GM18511 (cell line): ENCODE results near the gene PODXL2.

Experiments used
- ATAC-seq: cut with Tn5 transposase; IDR thresholded peaks from one replicate; pipeline ENCODE4 v1.9.1; 2021; ENCODE audit warnings: mild to moderate bottlenecking, moderate library complexity; ENCODE audit not compliant: unreplicated experiment

PODXL2 gene

DNA sequence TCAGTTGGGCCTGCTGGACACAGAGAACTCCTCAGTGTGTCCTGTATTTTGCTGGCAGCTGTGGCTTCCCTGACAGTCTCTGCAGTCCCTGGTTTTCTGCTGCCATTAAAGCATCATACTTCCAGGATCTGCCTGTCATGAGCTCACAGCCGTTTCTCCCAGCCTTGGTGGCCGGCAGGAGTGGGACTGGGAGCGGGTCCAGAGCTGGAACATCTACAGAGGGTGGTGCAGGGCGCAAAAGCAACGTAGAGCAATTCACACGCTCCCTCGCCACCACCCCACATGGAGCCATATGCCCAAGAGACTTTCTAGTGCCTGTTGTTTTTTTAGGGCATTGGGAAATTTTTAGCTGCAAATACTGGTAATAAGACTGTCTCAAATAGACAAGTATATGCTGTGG is 77.3 kb downstream of the PODXL2 start:
- no peak for ATAC-seq

DNA sequence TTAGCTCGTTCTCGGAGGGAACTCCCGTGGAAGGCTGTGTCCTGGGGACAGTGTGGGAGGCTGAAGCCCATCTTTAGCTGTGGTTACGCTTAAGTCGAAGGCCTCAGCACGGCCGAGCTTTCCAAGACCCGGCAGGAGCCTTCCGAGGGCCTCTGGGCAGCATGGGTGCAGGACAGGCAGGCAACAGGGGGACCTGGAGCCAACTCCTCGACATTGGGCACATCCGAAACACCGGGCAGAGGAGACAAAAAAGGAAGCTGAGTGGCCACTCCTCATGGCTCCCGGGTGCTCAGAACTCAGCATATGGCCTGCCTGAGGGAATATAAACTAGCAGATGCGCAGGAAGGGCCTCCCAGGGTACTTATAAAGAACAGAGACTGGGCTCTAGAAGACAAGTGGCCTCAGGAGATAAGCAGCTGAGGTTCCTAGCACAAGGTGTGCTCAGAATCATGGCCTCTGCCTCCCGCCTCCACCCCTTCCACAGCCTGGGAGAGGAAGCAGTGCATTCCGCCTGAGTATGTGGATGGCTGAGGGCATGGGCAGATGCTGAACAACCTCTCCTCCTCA is 77.9 kb downstream of the PODXL2 start:
- ATAC-seq = no peak

- ATAC-seq = no peak
Measured at GRCh38 chr3:127707851-127708411, 78.9 kb downstream of the PODXL2 start.

DNA sequence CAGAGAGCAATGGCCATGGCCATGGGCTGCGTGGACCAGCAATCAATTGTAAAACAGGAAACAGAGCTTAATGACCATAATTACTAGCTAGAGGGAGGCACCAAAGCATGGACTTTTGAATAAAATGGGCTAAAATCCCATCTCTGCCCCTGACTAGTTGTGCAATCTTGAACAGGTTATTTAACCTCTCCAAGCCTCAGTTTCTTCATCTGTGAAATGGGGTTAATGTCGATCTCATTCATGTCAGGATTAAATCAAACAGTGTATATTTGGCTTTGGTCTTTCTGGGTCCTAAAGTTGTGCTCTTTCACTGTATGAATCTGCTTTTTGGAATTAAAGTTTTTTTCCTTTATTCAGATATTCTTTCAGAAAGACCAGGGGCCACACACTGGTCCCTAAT is 79.9 kb downstream of the PODXL2 start:
- ATAC-seq = no peak

- ATAC-seq = no peak
Measured at GRCh38 chr3:127709320-127710060, 80.5 kb downstream of the PODXL2 start.

- no peak for ATAC-seq
Measured at GRCh38 chr3:127710155-127710941, 81.4 kb downstream of the PODXL2 start.

GRCh38 chr3:127711021-127711695 is 82.2 kb downstream of the PODXL2 start:
- no peak for ATAC-seq

DNA sequence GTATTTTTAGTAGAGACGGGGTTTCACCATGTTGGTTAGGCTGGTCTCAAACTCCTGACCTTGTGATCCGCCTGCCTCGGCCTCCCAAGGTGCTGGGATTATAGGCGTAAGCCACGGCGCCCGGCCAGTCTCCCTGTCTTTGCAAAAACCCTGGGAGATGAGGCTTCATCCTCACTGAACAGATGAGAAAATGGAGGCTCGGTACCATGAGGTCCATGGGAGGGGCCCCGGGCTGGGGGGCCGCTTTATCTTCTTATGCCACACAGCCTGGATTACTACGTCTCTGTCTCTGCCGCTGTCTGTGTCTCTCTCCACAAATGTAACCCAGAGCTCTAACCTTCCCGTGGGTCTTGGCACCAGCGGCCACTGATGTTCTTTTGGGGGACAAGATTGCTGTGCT is 82.9 kb downstream of the PODXL2 start:
- no peak for ATAC-seq

DNA sequence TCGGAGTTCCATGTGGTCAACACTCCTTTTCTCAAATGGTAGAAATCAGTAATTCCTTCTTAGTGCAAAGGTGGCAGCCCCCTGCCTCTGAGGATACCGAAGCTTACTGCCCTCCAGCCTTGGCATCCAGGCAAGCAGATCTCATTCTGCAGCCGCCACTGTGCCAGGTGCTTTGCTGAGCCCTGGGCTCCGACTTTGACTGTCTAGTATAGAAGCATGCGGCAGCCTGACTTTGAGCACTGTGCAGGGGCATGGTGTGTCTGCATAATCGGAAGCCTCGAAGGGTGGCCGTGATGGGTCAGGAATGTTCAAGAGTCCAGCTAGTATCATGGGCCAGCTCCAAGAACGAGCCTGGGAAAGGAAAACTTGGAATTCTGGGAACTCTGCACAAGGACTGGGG is 83.5 kb downstream of the PODXL2 start:
- ATAC-seq = no peak

GRCh38 chr3:127712881-127713771 is 84.1 kb downstream of the PODXL2 start:
- ATAC-seq = no peak

DNA sequence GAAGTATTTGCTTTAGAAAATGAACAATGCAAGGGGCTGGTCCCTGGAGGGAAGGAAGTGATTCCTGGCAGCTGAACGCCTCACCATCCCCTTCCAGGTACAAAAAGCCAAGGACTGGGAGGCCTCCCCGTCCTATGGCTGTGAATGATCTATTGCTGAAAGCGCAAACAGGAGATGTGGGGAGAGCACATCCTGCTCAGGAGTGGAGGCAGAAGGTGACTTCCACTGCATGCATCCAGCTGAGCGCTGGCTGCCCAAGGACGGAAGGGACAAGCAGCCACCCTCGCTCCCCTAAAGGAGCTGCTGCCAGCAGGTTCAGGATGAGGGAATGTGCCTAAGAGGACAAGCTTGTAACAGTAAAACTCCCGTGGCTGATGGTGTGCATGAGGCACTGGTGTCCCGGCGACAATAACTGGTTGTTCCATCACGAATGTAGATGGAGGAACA is 85.2 kb downstream of the PODXL2 start:
- no peak for ATAC-seq

GRCh38 chr3:127714866-127715265 is 85.9 kb downstream of the PODXL2 start:
- ATAC-seq = no peak

GRCh38 chr3:127715532-127715931 is 86.5 kb downstream of the PODXL2 start:
- ATAC-seq = no peak

GRCh38 chr3:127716384-127716783 is 87.4 kb downstream of the PODXL2 start:
- ATAC-seq = no peak

DNA sequence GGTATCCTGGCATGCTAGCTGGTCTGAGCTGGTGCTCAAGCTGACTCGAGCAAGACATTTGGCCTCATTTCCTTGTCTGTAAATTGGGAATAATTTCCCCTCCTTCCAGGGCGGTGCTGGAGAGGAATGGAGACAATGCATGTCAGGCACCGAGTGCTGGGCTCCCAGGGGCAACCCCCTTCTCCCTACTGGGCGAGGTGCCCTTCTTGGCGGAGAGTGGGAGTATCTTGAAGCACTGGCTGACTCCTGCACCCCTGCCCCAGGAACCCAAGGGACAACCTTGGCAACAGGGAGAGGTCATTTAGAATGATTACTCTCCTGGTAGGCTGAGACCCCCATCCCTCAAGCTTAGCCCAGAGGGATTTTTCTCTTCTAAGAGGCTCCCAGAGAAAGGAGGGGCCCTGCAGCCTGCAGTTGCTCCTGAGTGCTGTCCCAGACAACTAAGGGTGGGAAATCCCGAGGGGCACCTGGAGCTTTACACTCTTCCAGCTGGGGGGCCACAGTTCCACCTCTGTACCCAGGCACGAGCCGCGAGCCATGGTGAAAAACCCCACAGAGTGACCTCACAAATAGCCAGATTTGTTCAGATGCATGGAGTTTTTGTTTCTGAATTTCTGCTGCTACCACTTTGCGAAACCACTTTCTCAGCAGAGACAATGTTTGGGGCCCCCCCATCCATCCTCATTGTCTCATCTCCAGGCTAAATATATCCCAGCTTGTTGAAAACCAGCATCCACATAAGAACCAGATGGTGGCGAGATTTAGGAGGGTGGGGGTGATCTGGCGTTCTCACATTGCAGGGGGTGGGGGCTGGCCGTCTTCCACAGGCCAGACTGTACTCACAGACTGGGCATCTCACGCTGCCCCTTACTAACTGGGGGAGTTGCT is 88.6 kb downstream of the PODXL2 start:
- no peak for ATAC-seq

DNA sequence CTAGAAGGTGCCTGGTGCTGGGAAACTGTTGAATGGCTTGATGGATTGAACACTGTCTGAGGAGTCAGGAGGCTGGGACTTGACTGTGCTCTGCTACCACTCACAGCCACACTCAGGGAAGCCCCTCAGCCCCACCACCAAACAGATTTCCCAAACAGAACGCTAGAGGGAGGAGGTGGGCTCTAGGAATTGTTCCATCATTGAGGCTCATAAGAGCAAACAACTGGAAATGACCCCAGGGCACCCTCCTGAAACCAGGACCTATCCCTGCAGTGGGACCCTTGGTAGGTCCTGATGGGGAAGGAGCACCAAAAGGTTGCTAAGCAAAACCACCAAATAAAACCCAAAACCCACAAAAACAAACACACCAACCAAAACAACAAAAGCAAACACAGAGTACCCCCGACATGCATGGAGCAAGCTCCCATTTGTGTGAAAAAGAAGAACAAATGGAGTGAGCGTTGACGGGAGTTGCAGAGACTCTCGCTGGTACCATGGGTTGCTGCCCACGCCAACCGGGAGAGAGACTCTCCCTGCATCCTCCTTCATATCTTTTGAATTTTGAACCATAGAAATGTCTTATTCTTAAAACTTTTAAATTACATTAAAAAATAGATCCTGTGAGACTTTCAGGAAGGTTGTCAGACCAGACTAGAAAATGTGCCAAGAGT is 89.4 kb downstream of the PODXL2 start:
- ATAC-seq = no peak

DNA sequence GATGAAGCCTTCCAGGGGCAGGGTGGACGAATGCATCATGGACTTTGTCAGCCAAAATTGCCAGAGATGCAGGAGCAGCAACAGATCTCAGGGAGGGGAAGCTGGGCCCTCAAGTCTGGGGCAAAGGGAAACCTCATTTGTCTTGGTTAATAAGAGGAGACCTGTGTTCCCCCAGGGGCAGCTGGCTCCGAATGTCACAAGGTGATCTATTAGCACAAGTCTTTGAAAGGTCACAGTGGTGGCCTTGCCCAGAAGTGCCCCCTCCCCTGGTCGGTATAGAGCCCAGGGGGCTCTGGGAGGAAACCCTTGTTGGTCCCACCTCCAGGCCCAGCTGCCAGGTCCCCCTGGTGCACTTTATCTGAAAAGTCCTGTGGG is 89.9 kb downstream of the PODXL2 start:
- ATAC-seq = no peak

- ATAC-seq = no peak
Measured at GRCh38 chr3:127719369-127719768, 90.4 kb downstream of the PODXL2 start.
